Activated CD4-positive, alpha-beta memory T cell treated with anti-CD3 and anti-CD28 coated beads for 36 hours (primary cell): ENCODE results near the gene C16orf86. TPM values are rescaled to one million over a fixed set of nuclear protein-coding genes. Genes with fewer than 3 reads are reported as not detected.

Source experiments
- CTCF ChIA-PET: fragments of 350-600 bp; sonication (Branson Sonifier 250); formaldehyde crosslinking; loops from one replicate; lab custom pipeline; 2021; ENCODE audit warnings: antibody characterized with exemption, inconsistent platforms; lab: Charles Lee
- POLR2A ChIA-PET: fragments of 350-600 bp; sonication (Branson Sonifier 250); formaldehyde crosslinking; loops from one replicate; lab custom pipeline; 2021; ENCODE audit warnings: antibody characterized with exemption; lab: Charles Lee
- DNase-seq: peaks from one replicate; pipeline ENCODE4 v3.0.0-alpha.2; 2020
- H3K27ac Mint-ChIP-seq: one replicate; pipeline ENCODE4 v1.8.0; 2021; ENCODE audit warnings: mixed read lengths
- H3K27me3 Mint-ChIP-seq: one replicate; pipeline ENCODE4 v1.8.0; 2021; ENCODE audit warnings: mixed read lengths
- H3K36me3 Mint-ChIP-seq: one replicate; pipeline ENCODE4 v1.8.0; 2021; ENCODE audit warnings: mixed read lengths
- H3K4me1 Mint-ChIP-seq: one replicate; pipeline ENCODE4 v1.8.0; 2021; ENCODE audit warnings: low read depth, mixed read lengths
- H3K4me3 Mint-ChIP-seq: one replicate; pipeline ENCODE4 v1.8.0; 2021; ENCODE audit warnings: mild to moderate bottlenecking, mixed read lengths
- H3K9me3 Mint-ChIP-seq: one replicate; pipeline ENCODE4 v1.8.0; 2021; ENCODE audit warnings: mixed read lengths
- intact Hi-C: fragments of 100-400 bp; cut with micrococcal nuclease; formaldehyde crosslinking; loops from one replicate; pipeline ENCODE4 v1.15.1; 2023
- total RNA-seq, 2 experiments: library from RNA; stranded (reverse); gene quantifications; one replicate each; pipeline ENCODE4 v1.2.3, GENCODE V29; 2021

The C16orf86 gene
- total RNA-seq: 1 to 10 TPM; 2.2 to 2.5 TPM

- Mint-ChIP-seq H3K9me3 (no peaks in the 10 kb centered on the region), H3K27me3 (no peaks in the 10 kb centered on the region), H3K36me3 (peaks cover 7% of the 10 kb centered on the region), H3K4me1 (peaks cover 16% of the 10 kb centered on the region), H3K27ac (no peak within 1 kb of the TSS), H3K4me3 (peak within 1 kb of the TSS; percentile 82)
- POLR2A ChIA-PET: interaction anchor here (0.6 to 1.4 kb wide), 3 partner anchors 11 to 167 kb away, joined by 3 read pairs; no protein-coding TSS in a partner anchor
- intact Hi-C loops: loop anchor here (2.0 to 10.0 kb wide), 5 partner anchors 52 to 1668 kb away; partner anchors contain the start of genes CENPT, COG8, FHOD1 and GFOD2
- peak; percentile 87 for DNase-seq
- CTCF ChIA-PET: interaction anchor here (0.6 to 7.8 kb wide), 21 partner anchors 9 to 185 kb away, joined by 3 to 91 read pairs (median 4); partner anchors contain the start of genes ATP6V0D1, CARMIL2, CTCF and GFOD2
Measured at GRCh38 chr16:67666559-67667452, at the start of gene C16orf86, which contains the start of gene ENKD1. TSS of gene C16orf86 (plus strand) at chr16:67666814. CDS start at chr16:67666971, 157 bp downstream. TSS of gene ENKD1 (minus strand) at chr16:67666750. CDS start at chr16:67666442, 308 bp downstream.

GRCh38 chr16:67628216-67628615 lies 38.4 kb upstream of the C16orf86 start:
- H3K27ac Mint-ChIP-seq: no peak overlapping the region
- H3K4me3 Mint-ChIP-seq: no peak overlapping the region
- H3K27me3 Mint-ChIP-seq: no peaks in the 10 kb centered on the region
- H3K4me1 Mint-ChIP-seq: no peaks in the 10 kb centered on the region
- H3K9me3 Mint-ChIP-seq: no peaks in the 10 kb centered on the region
- intact Hi-C loops: no loop called here
- H3K36me3 Mint-ChIP-seq: peaks cover 40% of the 10 kb centered on the region
- ChIA-PET POLR2A (no interaction called here), CTCF (interaction anchor here (2.5 to 2.8 kb wide), 2 partner anchors 81 to 107 kb away, joined by 7 to 10 read pairs; no protein-coding TSS in a partner anchor)
- DNase-seq: no peak

- H3K27me3 Mint-ChIP-seq: no peaks in the 10 kb centered on the region
- H3K27ac Mint-ChIP-seq: no peak overlapping the region
- H3K4me3 Mint-ChIP-seq: no peak overlapping the region
- H3K36me3 Mint-ChIP-seq: peaks cover 29% of the 10 kb centered on the region
- H3K9me3 Mint-ChIP-seq: no peaks in the 10 kb centered on the region
- intact Hi-C loops: no loop called here
- no peaks in the 10 kb centered on the region for H3K4me1 Mint-ChIP-seq
- ChIA-PET CTCF (interaction anchor here (1.5 to 4.7 kb wide), 3 partner anchors 69 to 112 kb away, joined by 5 to 17 read pairs (median 10); no protein-coding TSS in a partner anchor), POLR2A (interaction anchor here (0.6 kb wide), 1 partner anchor 151 kb away, joined by 3 read pairs; no protein-coding TSS in a partner anchor)
- no peak for DNase-seq
Measured at GRCh38 chr16:67632415-67633172, 34.0 kb upstream of the C16orf86 start.

- DNase-seq: no peak
- ChIA-PET POLR2A (no interaction called here), CTCF (no interaction called here)
- H3K27me3 Mint-ChIP-seq: no peaks in the 10 kb centered on the region
- intact Hi-C loops: no loop called here
- H3K4me3 Mint-ChIP-seq: no peak overlapping the region
- H3K9me3 Mint-ChIP-seq: no peaks in the 10 kb centered on the region
- peaks cover 18% of the 10 kb centered on the region for H3K36me3 Mint-ChIP-seq
- H3K4me1 Mint-ChIP-seq: no peaks in the 10 kb centered on the region
- H3K27ac Mint-ChIP-seq: no peak overlapping the region
Measured at GRCh38 chr16:67636713-67637112, 29.9 kb upstream of the C16orf86 start.

GRCh38 chr16:67637625-67638024 lies 29.0 kb upstream of the C16orf86 start:
- CTCF ChIA-PET: interaction anchor here (3.5 to 10.7 kb wide), 2 partner anchors 92 to 117 kb away, joined by 16 to 243 read pairs; no protein-coding TSS in a partner anchor
- H3K27ac Mint-ChIP-seq: no peak overlapping the region
- no peak overlapping the region for H3K4me3 Mint-ChIP-seq
- peaks cover 13% of the 10 kb centered on the region for H3K36me3 Mint-ChIP-seq
- POLR2A ChIA-PET: no interaction called here
- intact Hi-C loops: no loop called here
- H3K4me1 Mint-ChIP-seq: no peaks in the 10 kb centered on the region
- no peaks in the 10 kb centered on the region for H3K27me3 Mint-ChIP-seq
- no peak for DNase-seq
- H3K9me3 Mint-ChIP-seq: no peaks in the 10 kb centered on the region

GRCh38 chr16:67641779-67642708 lies 24.6 kb upstream of the C16orf86 start:
- intact Hi-C loops: no loop called here
- CTCF ChIA-PET: interaction anchor here (0.7 to 10.7 kb wide), 4 partner anchors 25 to 121 kb away, joined by 3 to 243 read pairs (median 87); partner anchors contain the start of gene CTCF
- POLR2A ChIA-PET: interaction anchor here (0.8 to 1.1 kb wide), 2 partner anchors 81 to 86 kb away, joined by 3 read pairs; no protein-coding TSS in a partner anchor
- Mint-ChIP-seq H3K4me3 (no peak overlapping the region), H3K36me3 (peaks cover 12% of the 10 kb centered on the region), H3K27me3 (no peaks in the 10 kb centered on the region), H3K27ac (no peak overlapping the region), H3K4me1 (peaks cover 11% of the 10 kb centered on the region), H3K9me3 (no peaks in the 10 kb centered on the region)
- no peak for DNase-seq

- Mint-ChIP-seq H3K9me3 (no peaks in the 10 kb centered on the region), H3K27ac (peak overlapping the region; percentile 81), H3K4me3 (peak overlapping the region; percentile 32), H3K27me3 (no peaks in the 10 kb centered on the region), H3K4me1 (peaks cover 13% of the 10 kb centered on the region), H3K36me3 (peaks cover 7% of the 10 kb centered on the region)
- ChIA-PET POLR2A (interaction anchor here (0.9 to 2.9 kb wide), 8 partner anchors 9 to 123 kb away, joined by 4 to 23 read pairs (median 6); partner anchors contain the start of genes ACD and CTCF), CTCF (interaction anchor here (0.6 to 10.7 kb wide), 22 partner anchors 15 to 223 kb away, joined by 3 to 243 read pairs (median 6); partner anchors contain the start of genes ACD, ATP6V0D1, C16orf86 and CTCF)
- no peak for DNase-seq
- intact Hi-C loops: loop anchor here (1.0 kb wide), 1 partner anchor 97 kb away; no protein-coding TSS in a partner anchor
Measured at GRCh38 chr16:67644038-67644437, 22.6 kb upstream of the C16orf86 start.

GRCh38 chr16:67645397-67646121 lies 21.1 kb upstream of the C16orf86 start:
- Mint-ChIP-seq H3K27ac (peak overlapping the region; percentile 83), H3K4me3 (peak overlapping the region; percentile 83)
- CTCF ChIA-PET: interaction anchor here (0.6 to 10.7 kb wide), 34 partner anchors 12 to 238 kb away, joined by 3 to 243 read pairs (median 5); partner anchors contain the start of genes ACD, ATP6V0D1, C16orf86 and CTCF

GRCh38 chr16:67647111-67647651 lies 19.4 kb upstream of the C16orf86 start:
- intact Hi-C loops: no loop called here
- peaks cover 18% of the 10 kb centered on the region for H3K4me1 Mint-ChIP-seq
- no peak for DNase-seq
- H3K27me3 Mint-ChIP-seq: no peaks in the 10 kb centered on the region
- ChIA-PET CTCF (interaction anchor here (1.0 to 10.7 kb wide), 5 partner anchors 11 to 126 kb away, joined by 3 to 243 read pairs (median 82); partner anchors contain the start of genes ACD, CTCF and PARD6A), POLR2A (interaction anchor here (1.3 to 2.4 kb wide), 3 partner anchors 11 to 100 kb away, joined by 4 to 18 read pairs (median 4); partner anchors contain the start of gene ACD)
- no peak overlapping the region for H3K27ac Mint-ChIP-seq
- H3K36me3 Mint-ChIP-seq: peaks cover 23% of the 10 kb centered on the region
- H3K9me3 Mint-ChIP-seq: no peaks in the 10 kb centered on the region
- peak overlapping the region; percentile 23 for H3K4me3 Mint-ChIP-seq

More at GRCh38 chr16:67645397-67646121, 21.1 kb upstream of the C16orf86 start:
- POLR2A ChIA-PET: interaction anchor here (0.6 to 2.9 kb wide), 9 partner anchors 13 to 124 kb away, joined by 3 to 23 read pairs (median 8); partner anchors contain the start of genes ACD, CTCF and GFOD2
- Mint-ChIP-seq H3K36me3 (peaks cover 11% of the 10 kb centered on the region), H3K27me3 (no peaks in the 10 kb centered on the region), H3K4me1 (peaks cover 16% of the 10 kb centered on the region), H3K9me3 (no peaks in the 10 kb centered on the region)
- DNase-seq: peak; percentile 34
- intact Hi-C loops: loop anchor here (1.0 kb wide), 2 partner anchors 82 to 124 kb away; no protein-coding TSS in a partner anchor
